ENCODE results near the gene CD247.

- TF ChIP-seq POLR2A (IDR thresholded peaks at IDR 0.05): no peak
- no peak for TF ChIP-seq CTCF (IDR thresholded peaks at IDR 0.05 in 4 of 5, conservative IDR thresholded peaks at IDR 0.05 in 1 of 5)
These were observed 86.9 kb downstream of the CD247 start for GRCh38 chr1:167431261-167431908.
